ENCODE results near the gene ZNF565. TPM values are rescaled to one million over a fixed set of nuclear protein-coding genes. Genes with fewer than 3 reads are reported as not detected.

The ZNF565 gene
- total and polyA plus RNA-seq, 10 of the 15 experiments (the other 5 are each of a cell fraction or from before 2014, with no cell fraction given): 0.72 to 2.2 (median 1.8) TPM

DNA sequence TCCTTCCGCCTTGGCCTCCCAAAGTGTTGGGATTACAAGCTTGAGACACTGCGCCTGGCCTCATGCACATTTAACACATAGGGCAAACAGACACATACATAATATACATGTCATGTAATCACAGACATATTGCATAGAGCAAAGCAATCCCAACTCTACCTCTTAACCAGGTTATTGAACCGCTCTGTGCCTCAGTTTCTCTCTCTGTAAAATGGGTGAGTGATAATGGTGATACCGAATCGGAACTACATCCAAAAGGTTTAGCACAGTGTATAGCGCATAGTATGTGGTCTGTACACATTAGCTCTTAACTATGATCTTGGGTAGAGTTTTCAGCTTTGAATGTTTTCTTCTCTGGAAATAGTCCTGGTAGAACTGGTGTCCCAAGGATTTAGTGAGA, 69.8 kb downstream of the ZNF565 start:
- ChIA-PET SMC1A (ENCODE audit: uncharacterized antibody, unreplicated experiment) (interaction anchor here (1.3 kb wide), 1 partner anchor 8 kb away, joined by 3 read pairs; no protein-coding TSS in a partner anchor), CTCF (interaction anchor here (1.0 kb wide), 1 partner anchor 17 kb away, joined by 5 read pairs; no protein-coding TSS in a partner anchor), RAD21 (ENCODE audit: unreplicated experiment) (no interaction called here), POLR2A (no interaction called here)
- no peak for DNase-seq (ENCODE audit: low read depth, low spot score)
- peaks cover 6% of the 10 kb centered on the region; the same call in 1 of the 2 replicates for H3K4me1 ChIP-seq (ENCODE audit: control insufficient read depth, insufficient read depth, low read length)
- H3K4me2 ChIP-seq (ENCODE audit: control insufficient read depth, insufficient read depth): no peak overlapping the region
- H3K27me3 ChIP-seq (replicated peaks in 1 of 2; ENCODE audit: control insufficient read depth in 2 of 2, insufficient read depth in 2 of 2, low read length in 1 of 2): no peaks in the 10 kb centered on the region
- no peak overlapping the region for H3K9ac ChIP-seq (ENCODE audit: control insufficient read depth, insufficient read depth, low read length)
- H3K4me3 ChIP-seq: no peak overlapping the region
- WGBS (ENCODE audit: insufficient coverage, insufficient replicate concordance, low lambda C conversion rate, missing lambda C conversion rate): 98% methylated on average over 6 of the region's 6 CpGs
- in situ Hi-C loops (cut with MboI) (no loop called here), intact Hi-C loops (cut with micrococcal nuclease; ENCODE audit: unreplicated experiment) (no loop called here)
- no peak overlapping the region for H3K27ac ChIP-seq (ENCODE audit: control insufficient read depth, insufficient read depth)
- H3K9me3 ChIP-seq (replicated peaks; ENCODE audit: control insufficient read depth, insufficient read depth, low read length): no peaks in the 10 kb centered on the region
- H3K36me3 ChIP-seq (ENCODE audit: control insufficient read depth in 2 of 2, insufficient read depth in 2 of 2, low read length in 1 of 2): peaks cover 11 to 17% of the 10 kb centered on the region in 2 experiments; a peak in 3 of 4 replicates
- H4K20me1 ChIP-seq (ENCODE audit: control insufficient read depth, insufficient read depth): peaks cover 6% of the 10 kb centered on the region
- H2AFZ ChIP-seq (ENCODE audit: control insufficient read depth, low read depth, low read length): no peak overlapping the region
- FAIRE-seq: no peak
- ATAC-seq: no peak
- BruUV-seq (replicated peaks): no TSS peak
- peaks cover 16% of the 10 kb centered on the region for H3K79me2 ChIP-seq (ENCODE audit: control insufficient read depth, insufficient read depth, low read length)
- no peak for TF ChIP-seq ZBTB40 (IDR thresholded peaks at IDR 0.05; ENCODE audit: borderline replicate concordance)
- TF ChIP-seq ETV6 (conservative IDR thresholded peaks at IDR 0.05 in 1 of 2, IDR thresholded peaks at IDR 0.05 in 1 of 2; ENCODE audit: borderline replicate concordance in 1 of 2, low read depth in 1 of 2): no peak
- TF ChIP-seq FOXM1 (IDR thresholded peaks at IDR 0.05; ENCODE audit: low read depth, low read length): no peak
- TF ChIP-seq MEF2B (IDR thresholded peaks at IDR 0.05; ENCODE audit: partially characterized antibody, poor library complexity, severe bottlenecking): no peak
- no peak for TF ChIP-seq HDAC2 (IDR thresholded peaks at IDR 0.05)
- TF ChIP-seq SMAD5 (IDR thresholded peaks at IDR 0.05; ENCODE audit: low read depth): no peak
- no peak for TF ChIP-seq HCFC1 (IDR thresholded peaks at IDR 0.05; ENCODE audit: low read length)
- no peak for TF ChIP-seq TBL1XR1 (IDR thresholded peaks at IDR 0.05; ENCODE audit: low read depth, low read length)
- no peak for TF ChIP-seq WRNIP1 (IDR thresholded peaks at IDR 0.05; ENCODE audit: borderline replicate concordance, low read depth, low read length)
- TF ChIP-seq E2F4 (IDR thresholded peaks at IDR 0.05; ENCODE audit: low read depth, low read length): no peak
- no peak for TF ChIP-seq ZBTB33 (IDR thresholded peaks at IDR 0.05)
